Neural cell (in vitro differentiated cells): ENCODE measurements around the gene KCNJ4. TPM values are rescaled to one million over a fixed set of nuclear protein-coding genes. Genes with fewer than 3 reads are reported as not detected.

ENCODE experiments used
- H2AFZ ChIP-seq: fragments of 200-600, 300-800 bp; sonication (generic), shearing (Covaris generic); 2 replicates; pipeline ENCODE4 v1.6.0; 2014; ENCODE audit warnings: low read depth, mild to moderate bottlenecking, antibody characterized with exemption, low read length, moderate library complexity
- H3F3A ChIP-seq: fragments of 200-600 bp; shearing (Covaris generic); 2 replicates; pipeline ENCODE4 v1.6.1; 2016; ENCODE audit warnings: mild to moderate bottlenecking, moderate library complexity, mixed read lengths, antibody characterized with exemption, low read length; ENCODE audit not compliant: insufficient read depth, poor library complexity, severe bottlenecking
- H3K27ac ChIP-seq: fragments of 200-600, 300-800 bp; sonication (generic), shearing (Covaris generic); 2 replicates; pipeline ENCODE4 v1.5.1; 2014; ENCODE audit warnings: mild to moderate bottlenecking, low read length, moderate library complexity
- H3K27me3 ChIP-seq: fragments of 300-800, 200-600 bp; sonication (generic), shearing (Covaris generic); 2 replicates; pipeline ENCODE4 v1.6.0; 2014; ENCODE audit warnings: mild to moderate bottlenecking, low read depth, low read length, moderate library complexity; ENCODE audit not compliant: insufficient read depth
- H3K36me3 ChIP-seq: fragments of 300-800, 200-600 bp; sonication (generic), shearing (Covaris generic); 2 replicates; pipeline ENCODE4 v1.5.1; 2014; ENCODE audit warnings: mild to moderate bottlenecking, antibody characterized with exemption, low read length, moderate library complexity; ENCODE audit not compliant: insufficient read depth
- H3K4me2 ChIP-seq: fragments of 300-800, 200-600 bp; sonication (generic), shearing (Covaris generic); 2 replicates; pipeline ENCODE4 v1.6.0; 2014; ENCODE audit warnings: mild to moderate bottlenecking, low read length
- H3K4me3 ChIP-seq: fragments of 300-800, 200-600 bp; sonication (generic), shearing (Covaris generic); 2 replicates; pipeline ENCODE4 v1.5.1; 2014; ENCODE audit warnings: mild to moderate bottlenecking, low read length, moderate library complexity
- H3K79me2 ChIP-seq: fragments of 200-600 bp; shearing (Covaris generic); replicated peaks from 2 replicates; pipeline ENCODE4 v1.6.0; 2014; ENCODE audit warnings: mild to moderate bottlenecking, low read length, moderate library complexity; ENCODE audit not compliant: insufficient read depth
- H3K9ac ChIP-seq: fragments of 300-800, 200-600 bp; sonication (generic), shearing (Covaris generic); 2 replicates; pipeline ENCODE4 v1.6.1; 2016; ENCODE audit warnings: mild to moderate bottlenecking, low read length, mixed read lengths
- H3K9me2 ChIP-seq: fragments of 200-600 bp; shearing (Covaris generic); 2 replicates; pipeline ENCODE4 v1.6.1; 2016; ENCODE audit warnings: mild to moderate bottlenecking, low read length, mixed read lengths; ENCODE audit not compliant: insufficient read depth
- H3K9me3 ChIP-seq: fragments of 200-600, 300-800 bp; sonication (generic), shearing (Covaris generic); 2 replicates; pipeline ENCODE4 v1.6.1; 2016; ENCODE audit warnings: mild to moderate bottlenecking, mixed run types, low read length, moderate library complexity, mixed read lengths
- H4K20me1 ChIP-seq: fragments of 200-600 bp; shearing (Covaris generic); 2 replicates; pipeline ENCODE4 v1.6.1; 2016; ENCODE audit warnings: mild to moderate bottlenecking, mixed run types; ENCODE audit not compliant: insufficient read depth
- CTCF ChIP-seq: fragments of 450-650 bp; IDR thresholded peaks from 2 replicates; pipeline ENCODE4 v1.5.1; 2014; ENCODE audit warnings: antibody characterized with exemption, mild to moderate bottlenecking, moderate library complexity; ENCODE audit not compliant: poor library complexity, severe bottlenecking
- EP300 ChIP-seq: fragments of 450-650 bp; conservative IDR thresholded peaks from 2 replicates; pipeline ENCODE4 v1.6.1; 2014; ENCODE audit warnings: antibody characterized with exemption, mild to moderate bottlenecking, moderate library complexity; ENCODE audit not compliant: poor library complexity, severe bottlenecking
- EZH2 ChIP-seq: fragments of 200-600, 300-800 bp; shearing (Covaris generic), sonication (generic); IDR thresholded peaks from 2 replicates; pipeline ENCODE4 v1.6.1; 2014; ENCODE audit warnings: antibody characterized with exemption, low read length, borderline replicate concordance, mild to moderate bottlenecking; ENCODE audit not compliant: insufficient read depth, poor library complexity, severe bottlenecking
- MXI1 ChIP-seq: fragments of 450-650 bp; conservative IDR thresholded peaks from 2 replicates; pipeline ENCODE4 v1.6.1; 2014; ENCODE audit warnings: antibody characterized with exemption, mild to moderate bottlenecking; ENCODE audit not compliant: poor library complexity, severe bottlenecking
- POLR2AphosphoS5 ChIP-seq: IDR thresholded peaks from 2 replicates; pipeline ENCODE4 v1.6.1; 2012
- RAD21 ChIP-seq: fragments of 450-650 bp; conservative IDR thresholded peaks from 2 replicates; pipeline ENCODE4 v1.6.1; 2014; ENCODE audit warnings: antibody characterized with exemption, mild to moderate bottlenecking, moderate library complexity
- SMC3 ChIP-seq: fragments of 450-650 bp; conservative IDR thresholded peaks from 2 replicates; pipeline ENCODE4 v1.6.1; 2014; ENCODE audit warnings: antibody characterized with exemption, mild to moderate bottlenecking, moderate library complexity; ENCODE audit not compliant: poor library complexity
- TAF1 ChIP-seq: IDR thresholded peaks from 2 replicates; pipeline ENCODE4 v1.6.1; 2012; ENCODE audit warnings: low read depth
- polyA plus RNA-seq: library from polyadenylated mRNA; depleted of rRNA; stranded (reverse); fragments of >200 nt; gene quantifications from 2 replicates; pipeline ENCODE4 v1.2.3, GENCODE V29; 2014
- TF ChIP-seq, protein P1 (sequence below): IDR thresholded peaks from 2 replicates; pipeline ENCODE4 v1.6.1; 2012; ENCODE audit warnings: borderline replicate concordance

Gene KCNJ4
- polyA plus RNA-seq, 1 donor from 2014 or later: 1.7 TPM

DNA sequence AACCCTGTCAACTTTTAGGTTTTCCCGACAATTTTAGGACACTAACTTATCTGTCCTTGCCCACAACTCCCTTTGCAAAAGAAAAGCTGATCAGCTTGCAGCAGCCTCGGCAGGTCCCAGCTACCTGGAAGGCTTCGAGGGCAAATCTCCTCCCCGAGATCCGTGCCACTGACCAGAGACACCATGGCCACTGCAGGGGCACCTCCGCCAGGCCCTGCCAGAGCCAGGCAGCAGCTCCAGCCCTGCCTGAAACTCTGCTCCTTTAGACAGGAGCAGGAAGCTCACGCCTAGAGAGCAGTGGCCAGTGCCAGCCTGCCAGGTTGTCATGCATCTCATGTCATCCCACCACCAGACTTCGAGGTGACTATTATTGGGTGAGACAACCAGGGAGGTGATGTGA, 21.1 kb downstream of the KCNJ4 start:
- H3K9me2 ChIP-seq: no peaks in the 10 kb centered on the region
- no peaks in the 10 kb centered on the region for H4K20me1 ChIP-seq
- no peaks in the 10 kb centered on the region for H3K9me3 ChIP-seq
- no peaks in the 10 kb centered on the region for H3K79me2 ChIP-seq
- no peaks in the 10 kb centered on the region for H3F3A ChIP-seq
- no peak overlapping the region for H3K4me3 ChIP-seq
- H3K36me3 ChIP-seq: no peaks in the 10 kb centered on the region
- no peaks in the 10 kb centered on the region for H3K27me3 ChIP-seq
- no peak overlapping the region for H3K9ac ChIP-seq
- H3K27ac ChIP-seq: no peak overlapping the region
- TF ChIP-seq, protein P1, sequence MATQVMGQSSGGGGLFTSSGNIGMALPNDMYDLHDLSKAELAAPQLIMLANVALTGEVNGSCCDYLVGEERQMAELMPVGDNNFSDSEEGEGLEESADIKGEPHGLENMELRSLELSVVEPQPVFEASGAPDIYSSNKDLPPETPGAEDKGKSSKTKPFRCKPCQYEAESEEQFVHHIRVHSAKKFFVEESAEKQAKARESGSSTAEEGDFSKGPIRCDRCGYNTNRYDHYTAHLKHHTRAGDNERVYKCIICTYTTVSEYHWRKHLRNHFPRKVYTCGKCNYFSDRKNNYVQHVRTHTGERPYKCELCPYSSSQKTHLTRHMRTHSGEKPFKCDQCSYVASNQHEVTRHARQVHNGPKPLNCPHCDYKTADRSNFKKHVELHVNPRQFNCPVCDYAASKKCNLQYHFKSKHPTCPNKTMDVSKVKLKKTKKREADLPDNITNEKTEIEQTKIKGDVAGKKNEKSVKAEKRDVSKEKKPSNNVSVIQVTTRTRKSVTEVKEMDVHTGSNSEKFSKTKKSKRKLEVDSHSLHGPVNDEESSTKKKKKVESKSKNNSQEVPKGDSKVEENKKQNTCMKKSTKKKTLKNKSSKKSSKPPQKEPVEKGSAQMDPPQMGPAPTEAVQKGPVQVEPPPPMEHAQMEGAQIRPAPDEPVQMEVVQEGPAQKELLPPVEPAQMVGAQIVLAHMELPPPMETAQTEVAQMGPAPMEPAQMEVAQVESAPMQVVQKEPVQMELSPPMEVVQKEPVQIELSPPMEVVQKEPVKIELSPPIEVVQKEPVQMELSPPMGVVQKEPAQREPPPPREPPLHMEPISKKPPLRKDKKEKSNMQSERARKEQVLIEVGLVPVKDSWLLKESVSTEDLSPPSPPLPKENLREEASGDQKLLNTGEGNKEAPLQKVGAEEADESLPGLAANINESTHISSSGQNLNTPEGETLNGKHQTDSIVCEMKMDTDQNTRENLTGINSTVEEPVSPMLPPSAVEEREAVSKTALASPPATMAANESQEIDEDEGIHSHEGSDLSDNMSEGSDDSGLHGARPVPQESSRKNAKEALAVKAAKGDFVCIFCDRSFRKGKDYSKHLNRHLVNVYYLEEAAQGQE: no peak
- TF ChIP-seq POLR2AphosphoS5 (no peak), MXI1 (no peak), EZH2 (no peak), RAD21 (no peak), TAF1 (no peak), SMC3 (no peak), EP300 (no peak), CTCF (no peak)
- no peak overlapping the region for H3K4me2 ChIP-seq
- no peak overlapping the region for H2AFZ ChIP-seq

DNA sequence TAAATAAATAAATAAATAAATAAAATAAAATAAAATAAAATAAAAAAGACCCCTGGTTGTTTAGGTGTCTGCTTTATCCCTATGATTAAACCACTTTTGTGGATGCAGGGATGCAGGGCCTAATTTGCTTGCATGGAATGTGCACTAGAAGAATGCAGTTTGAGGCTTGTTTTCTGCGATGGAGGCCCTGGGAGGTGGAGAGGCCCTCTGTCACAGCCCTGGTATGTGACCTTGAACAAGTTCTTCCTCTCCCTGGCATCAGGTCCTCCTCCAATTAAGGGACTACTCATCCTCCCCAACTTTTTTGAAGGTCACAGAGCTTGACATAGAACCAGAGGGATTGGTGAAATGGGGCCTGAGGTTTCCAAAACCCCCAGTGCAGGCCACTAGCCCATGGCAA, 22.7 kb downstream of the KCNJ4 start:
- H3F3A ChIP-seq: no peaks in the 10 kb centered on the region
- no peaks in the 10 kb centered on the region for H3K36me3 ChIP-seq
- no peaks in the 10 kb centered on the region for H3K27me3 ChIP-seq
- no peaks in the 10 kb centered on the region for H3K79me2 ChIP-seq
- no peak overlapping the region for H3K9ac ChIP-seq
- H2AFZ ChIP-seq: no peak overlapping the region
- H3K27ac ChIP-seq: no peak overlapping the region
- no peaks in the 10 kb centered on the region for H3K9me2 ChIP-seq
- TF ChIP-seq MXI1 (no peak), TAF1 (no peak), CTCF (no peak), POLR2AphosphoS5 (no peak), EP300 (no peak), EZH2 (no peak)
- TF ChIP-seq, protein P1: no peak
- H3K9me3 ChIP-seq: no peaks in the 10 kb centered on the region
- H4K20me1 ChIP-seq: no peaks in the 10 kb centered on the region
- no peak overlapping the region for H3K4me3 ChIP-seq
- no peak overlapping the region for H3K4me2 ChIP-seq
